ENCODE measurements around the gene SPECC1. TPM values are rescaled to one million over a fixed set of nuclear protein-coding genes. Genes with fewer than 3 reads are reported as not detected.

The SPECC1 gene
- total RNA-seq, 1 donor from 2014 or later, result 35.6 TPM

Other genes starting within 250 kb of the SPECC1 start
- gene ULK2, start 141.4 kb upstream of the SPECC1 start, total RNA-seq, result 38.3 to 39.9 TPM (median 38.7 TPM) in 3 replicates
- gene AKAP10, start 31.5 kb upstream of the SPECC1 start, total RNA-seq, result 39.0 to 40.1 TPM (median 39.6 TPM) in 3 replicates

Measured in mesothelial cell of epicardium (in vitro differentiated cells).